Activated CD4-positive, alpha-beta T cell treated with anti-CD3 and anti-CD28 coated beads for 1 hour (primary cell): Measurements from ENCODE around the gene IMPG2.

ENCODE experiments used
- DNase-seq: peaks from one replicate; pipeline ENCODE4 v3.0.0-alpha.2; 2020

The IMPG2 gene

DNA sequence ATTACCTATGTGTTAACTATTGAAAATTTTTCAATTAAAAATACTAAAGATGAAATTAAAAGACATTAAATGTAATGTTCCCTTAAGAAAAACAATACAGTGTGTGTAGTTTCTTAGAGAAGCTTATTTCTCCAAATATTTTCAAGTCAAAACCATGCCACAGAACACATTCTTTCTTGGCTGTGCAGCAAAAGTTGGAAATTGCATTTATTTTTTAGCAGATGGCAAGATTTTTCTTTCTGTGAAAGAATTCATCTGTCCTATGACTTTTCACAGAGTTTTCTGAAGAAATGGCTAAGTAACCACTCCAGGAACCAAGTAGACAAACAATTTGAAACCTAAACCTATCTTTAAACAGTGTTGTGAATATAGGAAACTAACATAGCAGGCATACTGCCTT lies 47.2 kb downstream of the IMPG2 start:
- DNase-seq = no peak

GRCh38 chr3:101271728-101272127 lies 48.6 kb downstream of the IMPG2 start:
- no peak for DNase-seq

GRCh38 chr3:101270149-101270548 lies 50.2 kb downstream of the IMPG2 start:
- no peak for DNase-seq

- DNase-seq = no peak
Measured at GRCh38 chr3:101268971-101269671, 51.3 kb downstream of the IMPG2 start.

DNA sequence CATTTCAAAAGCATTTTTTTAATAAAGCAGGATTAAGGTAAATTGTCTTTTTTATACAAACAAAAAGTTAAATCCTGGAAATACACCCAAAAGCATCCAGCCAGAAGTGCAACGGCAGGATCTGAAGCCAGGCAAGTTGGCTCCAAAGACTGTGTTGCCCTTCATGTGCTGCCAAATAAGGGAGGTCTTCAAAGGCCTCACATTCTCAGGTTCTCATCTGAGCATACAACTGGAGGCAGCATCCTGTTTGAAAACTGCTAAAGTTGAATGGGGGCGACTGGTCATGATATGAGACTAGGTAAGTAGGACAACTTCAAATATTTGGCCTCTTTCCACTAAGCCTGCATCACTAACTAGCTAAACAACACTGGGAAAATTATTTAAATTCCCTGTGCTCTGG lies 52.2 kb downstream of the IMPG2 start:
- no peak for DNase-seq

- DNase-seq = no peak
Measured at GRCh38 chr3:101266566-101266965, 53.8 kb downstream of the IMPG2 start.

- DNase-seq = no peak
Measured at GRCh38 chr3:101266071-101266470, 54.3 kb downstream of the IMPG2 start.

DNA sequence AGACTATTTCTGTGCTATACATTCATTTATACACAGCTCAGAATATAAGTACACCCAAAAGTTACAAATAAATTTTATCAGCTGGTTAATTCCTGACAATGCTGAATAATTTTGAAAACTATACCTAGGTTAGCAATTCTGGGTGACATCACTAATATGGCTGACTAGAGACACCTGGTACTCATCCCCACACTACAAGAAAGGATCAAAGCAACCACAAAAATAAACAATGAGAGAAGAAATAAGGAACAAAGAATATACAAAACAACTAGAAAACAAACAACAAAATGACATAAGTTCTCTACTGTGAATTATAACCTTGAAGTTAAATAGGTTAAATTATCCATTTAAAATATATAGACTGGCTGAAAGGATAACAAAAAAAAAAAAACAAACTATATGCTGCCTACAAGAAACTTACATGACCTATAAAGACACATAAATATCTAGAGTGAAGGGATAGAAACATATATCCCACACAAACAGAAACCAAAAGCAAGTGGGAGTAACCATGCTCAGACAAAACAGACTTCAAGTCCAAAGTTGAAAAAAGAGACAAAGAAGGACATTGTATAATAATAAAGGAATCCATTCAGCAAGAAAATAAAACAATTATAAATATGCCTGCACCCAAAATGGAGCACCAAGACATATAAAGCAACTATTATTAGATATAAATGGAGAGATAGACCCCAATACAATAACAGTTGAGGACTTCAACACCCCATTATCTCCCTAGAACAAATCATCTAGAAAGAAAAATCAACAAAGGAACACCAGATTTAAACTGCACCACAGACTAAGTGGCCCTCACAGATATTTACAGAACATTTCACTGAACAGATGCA lies 57.8 kb downstream of the IMPG2 start:
- DNase-seq = no peak

GRCh38 chr3:101261506-101261905 lies 58.9 kb downstream of the IMPG2 start:
- DNase-seq = no peak

DNA sequence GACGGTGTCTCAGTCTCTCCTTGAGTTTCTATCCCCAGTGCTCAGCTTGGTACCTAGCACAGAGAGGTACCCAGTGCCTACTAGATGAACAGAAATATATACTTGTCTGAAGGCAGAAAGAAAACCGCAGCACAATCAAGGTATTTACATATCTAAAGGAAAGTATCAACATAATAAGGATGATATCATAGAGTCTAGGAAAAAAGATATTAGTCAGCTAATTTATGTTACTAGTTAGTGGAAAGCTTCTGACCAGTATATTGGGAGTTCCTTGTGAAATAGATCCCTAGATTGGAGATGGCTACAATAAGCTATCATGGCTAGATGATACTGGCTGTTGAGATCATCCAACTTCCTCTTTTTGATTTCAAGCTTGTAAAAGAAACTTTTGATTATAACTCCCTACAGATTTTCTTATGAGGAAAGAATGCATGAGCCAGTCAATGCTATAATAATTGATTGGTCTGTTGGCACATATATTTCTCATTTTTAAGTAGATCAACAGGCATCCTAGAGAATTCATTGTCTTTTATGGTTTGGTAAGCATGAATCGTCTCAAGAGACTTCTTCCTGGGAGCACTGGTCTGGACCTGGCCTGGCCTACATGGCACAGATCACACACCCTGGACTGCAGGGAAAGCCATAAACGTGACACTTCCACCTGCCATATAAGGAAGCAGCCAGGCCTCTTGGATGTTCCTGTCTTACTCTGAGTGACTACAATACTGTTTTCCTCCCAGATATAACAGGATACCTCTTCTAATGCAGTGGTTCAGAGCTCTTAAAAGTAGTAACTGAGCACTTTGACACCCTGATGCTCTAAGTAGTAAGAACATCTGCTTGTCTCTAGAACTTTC lies 60.7 kb downstream of the IMPG2 start:
- no peak for DNase-seq

DNA sequence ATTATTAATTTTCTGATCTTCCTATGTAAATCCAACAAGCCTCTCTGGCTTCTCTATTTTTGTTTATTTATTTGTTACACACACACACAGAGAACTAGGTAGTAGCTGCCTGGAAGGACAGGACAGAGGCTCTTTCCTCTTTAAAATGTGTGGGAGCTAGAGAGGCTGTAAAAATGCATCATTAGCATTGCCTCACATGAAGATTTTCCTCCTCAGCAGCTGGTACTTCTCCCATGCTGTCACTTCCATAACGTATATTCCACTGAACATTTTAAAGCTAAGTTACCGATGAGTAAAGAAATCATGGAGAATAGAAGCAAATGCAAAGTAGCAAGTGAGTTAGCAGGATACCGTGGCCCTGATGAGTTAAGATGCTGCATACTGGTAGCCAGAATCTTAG lies 63.9 kb downstream of the IMPG2 start:
- DNase-seq = no peak

DNA sequence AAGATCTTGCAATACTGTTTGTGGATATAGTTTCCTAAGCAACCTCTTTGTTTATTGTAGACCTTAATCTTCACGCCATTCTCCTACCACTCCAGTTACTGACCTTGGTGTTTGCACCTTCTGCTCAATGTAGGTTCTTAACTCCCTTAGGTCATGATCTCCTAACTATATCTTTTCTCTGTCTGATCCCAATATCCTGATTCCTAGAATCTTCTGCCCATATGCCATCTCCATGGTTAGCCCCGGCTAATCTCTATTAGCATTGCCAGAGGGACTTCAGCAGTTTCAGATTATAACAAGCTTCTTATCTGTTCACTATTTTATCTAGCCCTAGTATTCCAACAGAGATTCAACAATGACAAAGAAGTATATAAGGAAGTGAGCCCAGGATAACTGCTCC lies 64.9 kb downstream of the IMPG2 start:
- DNase-seq = no peak

- DNase-seq = no peak
Measured at GRCh38 chr3:101253396-101253795, 67.0 kb downstream of the IMPG2 start.

GRCh38 chr3:101252945-101253344 lies 67.4 kb downstream of the IMPG2 start:
- no peak for DNase-seq

DNA sequence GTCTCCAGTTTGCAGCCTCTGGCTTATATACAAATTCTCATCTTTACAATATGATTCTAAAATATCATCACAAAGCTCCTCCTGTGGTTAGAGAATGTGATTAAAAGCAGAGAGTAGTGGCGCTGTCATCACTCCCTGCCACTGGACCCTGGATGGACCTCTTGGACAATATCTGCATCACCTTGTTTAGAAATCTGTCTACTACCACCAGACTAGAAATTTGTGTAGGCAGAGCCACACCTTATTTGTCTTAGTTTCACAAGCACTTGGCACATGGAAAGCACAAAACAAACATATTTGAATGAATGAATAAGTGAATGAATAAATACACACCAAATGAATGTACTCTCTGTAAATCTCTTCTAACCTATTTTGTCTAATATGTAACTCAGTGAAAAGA lies 68.1 kb downstream of the IMPG2 start:
- no peak for DNase-seq

DNA sequence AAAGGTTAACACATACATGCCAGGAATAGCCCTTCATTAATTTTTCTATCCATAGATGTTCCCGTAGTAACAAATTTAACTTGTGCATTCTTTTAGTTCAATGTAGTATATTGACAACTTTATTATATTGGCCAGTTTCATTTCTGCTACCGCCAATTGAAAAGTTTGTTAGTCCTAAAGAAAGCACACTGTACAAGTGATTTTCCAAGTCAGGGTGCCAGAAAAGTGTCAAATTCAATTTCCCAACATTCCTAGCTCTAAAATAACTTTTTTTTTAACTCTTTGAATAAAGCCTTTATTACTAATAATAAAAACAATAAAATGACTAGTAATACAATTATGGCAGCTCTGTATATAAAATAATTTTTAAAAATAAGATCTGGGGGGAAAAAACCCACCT lies 68.9 kb downstream of the IMPG2 start:
- no peak for DNase-seq

DNA sequence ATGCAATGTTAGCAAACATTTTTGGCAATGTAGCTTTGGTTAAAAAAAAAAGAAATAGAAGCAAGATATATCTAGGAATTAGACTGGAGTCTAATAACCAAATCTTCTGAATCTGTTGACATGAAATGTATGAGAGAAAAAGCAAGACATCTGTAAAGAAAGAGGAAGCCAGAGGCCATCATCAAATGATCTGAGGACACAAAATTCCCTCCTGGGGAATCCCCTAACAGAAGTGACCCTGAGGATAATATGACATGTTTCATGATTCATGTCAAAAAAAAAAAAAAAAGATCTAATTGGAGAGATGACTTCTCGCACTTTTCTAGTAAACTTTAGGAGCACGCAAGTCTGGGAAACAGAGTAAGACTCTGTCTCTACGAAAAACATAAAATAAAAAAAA lies 70.9 kb downstream of the IMPG2 start:
- no peak for DNase-seq

DNA sequence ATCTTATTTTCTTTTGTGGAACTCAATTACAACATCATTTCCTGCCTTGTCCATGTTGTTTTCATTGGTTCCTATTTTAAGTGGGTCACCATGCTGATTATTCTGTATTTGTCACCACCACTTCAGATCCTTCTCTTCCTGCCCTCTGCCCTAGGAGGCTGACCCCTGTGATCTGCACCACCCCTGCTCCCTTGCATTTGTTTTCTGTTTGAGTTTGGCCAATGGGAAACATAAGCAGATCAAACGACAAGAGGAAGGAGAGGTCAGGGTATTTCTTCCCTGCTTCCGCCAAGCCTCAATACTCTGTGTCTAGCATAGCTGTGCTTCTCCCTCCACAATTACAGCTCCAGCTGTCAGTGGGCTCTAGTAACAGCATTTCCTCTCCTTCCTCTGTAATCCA lies 71.6 kb downstream of the IMPG2 start:
- no peak for DNase-seq

DNA sequence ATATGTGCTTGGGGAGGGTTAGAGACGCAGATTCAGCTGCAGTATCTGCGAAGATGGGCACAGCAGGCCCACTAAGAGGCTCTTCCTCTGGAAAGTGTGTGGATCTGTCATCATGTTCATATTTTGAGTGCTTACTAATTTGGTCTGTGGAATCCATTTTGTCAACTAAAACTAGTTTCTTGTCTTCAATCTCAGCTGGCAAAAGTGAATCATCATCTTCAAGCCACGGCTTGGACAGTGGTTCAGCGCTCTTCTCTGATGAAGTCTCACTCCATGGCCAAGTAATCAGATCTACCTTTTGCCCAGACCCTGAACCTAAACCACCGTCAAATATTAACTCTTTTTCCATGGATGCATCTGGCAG lies 76.2 kb downstream of the IMPG2 start:
- no peak for DNase-seq

GRCh38 chr3:101243285-101244211 lies 76.8 kb downstream of the IMPG2 start:
- DNase-seq = no peak

DNA sequence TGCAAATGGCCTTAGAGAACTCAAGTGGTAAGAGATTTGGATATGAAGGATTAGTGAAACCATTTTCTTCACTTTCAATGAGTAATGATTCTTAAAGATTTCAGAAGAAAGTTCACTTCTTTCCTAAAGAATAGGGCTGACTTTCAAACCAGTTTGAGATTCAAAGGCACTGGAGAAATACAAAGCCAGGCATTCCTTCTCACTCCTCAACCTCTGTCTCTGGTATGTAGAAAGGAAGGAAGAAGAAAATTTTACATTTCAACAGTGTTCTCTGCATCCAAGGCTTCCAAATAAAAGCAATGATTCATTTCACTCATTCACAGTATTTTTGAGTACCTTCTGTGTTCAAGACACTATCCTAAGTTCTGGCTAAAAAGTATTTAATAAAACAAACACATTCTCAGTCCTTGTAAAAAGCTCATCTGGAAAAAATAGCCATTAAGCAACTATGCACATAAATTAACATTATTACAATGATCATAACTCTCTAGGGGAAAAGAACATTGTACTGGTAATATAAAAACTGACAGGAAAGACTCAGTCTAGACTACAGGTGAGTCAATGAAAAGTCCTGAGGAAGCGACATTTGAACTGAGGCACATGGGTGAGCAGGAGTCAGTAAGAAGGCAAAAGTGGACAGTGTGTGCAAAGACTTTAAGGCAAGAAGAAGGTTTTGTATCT lies 79.5 kb downstream of the IMPG2 start:
- DNase-seq = no peak

DNA sequence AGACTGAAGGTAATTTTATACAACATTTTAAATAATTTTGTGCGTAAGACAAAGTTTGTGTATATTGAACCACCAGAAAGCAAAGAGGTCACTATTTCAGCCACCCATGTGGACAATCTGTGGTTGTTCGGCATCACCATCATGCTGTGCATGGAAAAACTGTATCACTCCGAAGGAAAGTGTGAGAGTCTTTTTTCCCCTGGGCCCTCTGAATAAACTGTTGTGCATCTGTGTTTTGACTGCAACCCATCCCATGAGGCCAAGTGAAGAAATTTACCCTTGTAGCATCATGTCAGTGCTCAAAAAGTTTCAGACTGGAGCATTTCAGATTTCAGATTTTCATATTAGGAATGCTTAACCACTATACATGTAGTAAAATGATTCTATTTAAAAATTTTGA lies 85.3 kb downstream of the IMPG2 start:
- no peak for DNase-seq
